HG03280 (cell line): ENCODE data around the gene TNFRSF14.
"Not testable (repeated sequence)": the region's sequence is repeated elsewhere in the genome, so short reads cannot be mapped to it uniquely, and the experiment has no call there.

Source experiments
- ATAC-seq: cut with Tn5 transposase; IDR thresholded peaks from one replicate; pipeline ENCODE4 v1.9.1; 2021; ENCODE audit warnings: mild to moderate bottlenecking, moderate library complexity; ENCODE audit not compliant: unreplicated experiment

Gene TNFRSF14

GRCh38 chr1:2537784-2538115 is 18.4 kb upstream of the TNFRSF14 start:
- ATAC-seq, result no peak

GRCh38 chr1:2538376-2538775 is 17.8 kb upstream of the TNFRSF14 start:
- no peak for ATAC-seq

GRCh38 chr1:2538872-2539271 is 17.3 kb upstream of the TNFRSF14 start:
- ATAC-seq, result no peak

- no peak for ATAC-seq
Measured at GRCh38 chr1:2539312-2539907, 16.8 kb upstream of the TNFRSF14 start.

GRCh38 chr1:2540816-2541492 is 15.2 kb upstream of the TNFRSF14 start:
- no peak for ATAC-seq

- no peak for ATAC-seq
Measured at GRCh38 chr1:2541619-2542245, 14.4 kb upstream of the TNFRSF14 start.

- ATAC-seq, result no peak
Measured at GRCh38 chr1:2542246-2542915, 13.8 kb upstream of the TNFRSF14 start.

- ATAC-seq, result no peak
Measured at GRCh38 chr1:2543543-2544092, 12.6 kb upstream of the TNFRSF14 start.

GRCh38 chr1:2544093-2544874 is 11.9 kb upstream of the TNFRSF14 start:
- no peak for ATAC-seq

GRCh38 chr1:2544875-2545640 is 11.1 kb upstream of the TNFRSF14 start:
- no peak for ATAC-seq

GRCh38 chr1:2545754-2546514 is 10.2 kb upstream of the TNFRSF14 start:
- ATAC-seq, result peak; percentile 40

- ATAC-seq, result peak; percentile 35
Measured at GRCh38 chr1:2546515-2547209, 9.5 kb upstream of the TNFRSF14 start.

GRCh38 chr1:2547210-2548067 is 8.7 kb upstream of the TNFRSF14 start:
- ATAC-seq, result no peak

GRCh38 chr1:2548068-2548589 is 8.0 kb upstream of the TNFRSF14 start:
- ATAC-seq, result peak; percentile 19

- ATAC-seq, result not testable (repeated sequence)
Measured at GRCh38 chr1:2549367-2550029, 6.7 kb upstream of the TNFRSF14 start.

- not testable (repeated sequence) for ATAC-seq
Measured at GRCh38 chr1:2550309-2550861, 5.8 kb upstream of the TNFRSF14 start.

- ATAC-seq, result not testable (repeated sequence)
Measured at GRCh38 chr1:2551544-2551943, 4.6 kb upstream of the TNFRSF14 start.
